Astrocyte (in vitro differentiated cells and primary cell): ENCODE results near the gene KLHL8.

Experiments used
- CTCF ChIP-seq: IDR thresholded peaks from 2 replicates; pipeline ENCODE4 v1.5.1; 2011; ENCODE audit warnings: low read depth, mild to moderate bottlenecking, inconsistent platforms, low read length, moderate library complexity; ENCODE audit not compliant: insufficient read depth
- EZH2 ChIP-seq: IDR thresholded peaks from 2 replicates; pipeline ENCODE4 v1.6.1; 2012; ENCODE audit warnings: mild to moderate bottlenecking, low read length, inconsistent platforms; ENCODE audit not compliant: insufficient read depth

- no peak for TF ChIP-seq CTCF
- no peak for TF ChIP-seq EZH2
Measured at GRCh38 chr4:87120010-87120409, 100.4 kb downstream of the KLHL8 start.
